ENCODE measurements around the gene C1orf115. TPM values are rescaled to one million over a fixed set of nuclear protein-coding genes. Genes with fewer than 3 reads are reported as not detected.
A peak's percentile ranks its signal among the peaks of the same experiment; 100 is the strongest.
"Not testable (repeated sequence)": the region's sequence is repeated elsewhere in the genome, so short reads cannot be mapped to it uniquely, and the experiment has no call there.

C1orf115 gene
- total and polyA plus RNA-seq, 5 experiments from 2014 or later: 0.44 to 0.99 (median 0.52) TPM; not detected in 1

GRCh38 chr1:220711056-220711809, 21.1 kb downstream of the C1orf115 start:
- peaks cover 0 to 22% (median 2%) of the 10 kb centered on the region in 9 donors for H3K9me3 Mint-ChIP-seq
- ATAC-seq: no peak
- H3K4me1 Mint-ChIP-seq: peaks cover 0 to 19% (median 0%) of the 10 kb centered on the region in 4 donors
- no peak for DNase-seq
- POLR2A ChIA-PET: no interaction called here
- peaks cover 0 to 2% (median 0%) of the 10 kb centered on the region in 3 donors for H3K36me3 Mint-ChIP-seq
- H3K4me3 Mint-ChIP-seq: no peak overlapping the region
- peaks cover 3 to 8% (median 5%) of the 10 kb centered on the region in 5 donors for H3K27me3 Mint-ChIP-seq
- no peak overlapping the region for H3K27ac Mint-ChIP-seq

- Mint-ChIP-seq H3K9me3 (peaks cover 0 to 26% (median 4%) of the 10 kb centered on the region in 9 donors), H3K27me3 (peaks cover 6 to 34% (median 13%) of the 10 kb centered on the region in 5 donors)
- H3K4me1 Mint-ChIP-seq, DNase-seq, ATAC-seq, POLR2A ChIA-PET, H3K36me3 Mint-ChIP-seq, H3K27ac Mint-ChIP-seq, H3K4me3 Mint-ChIP-seq: not testable (repeated sequence)
Measured at GRCh38 chr1:220715986-220716385, 25.8 kb downstream of the C1orf115 start.

GRCh38 chr1:220717800-220718640, 27.9 kb downstream of the C1orf115 start:
- Mint-ChIP-seq H3K9me3 (peaks cover 0 to 26% (median 4%) of the 10 kb centered on the region in 9 donors), H3K27me3 (peaks cover 6 to 34% (median 13%) of the 10 kb centered on the region in 5 donors), H3K4me3 (no peak overlapping the region), H3K27ac (no peak overlapping the region), H3K4me1 (no peaks in the 10 kb centered on the region), H3K36me3 (peaks cover 0 to 2% (median 2%) of the 10 kb centered on the region in 3 donors)
- POLR2A ChIA-PET: no interaction called here
- DNase-seq (no peak), ATAC-seq (no peak)

- not testable (repeated sequence) for H3K36me3 Mint-ChIP-seq
Measured at GRCh38 chr1:220721266-220721665, 31.1 kb downstream of the C1orf115 start.

GRCh38 chr1:220726634-220727033, 36.5 kb downstream of the C1orf115 start:
- DNase-seq (no peak), ATAC-seq (no peak)
- Mint-ChIP-seq H3K36me3 (no peaks in the 10 kb centered on the region), H3K27ac (no peak overlapping the region), H3K4me1 (no peaks in the 10 kb centered on the region), H3K9me3 (peaks cover 0 to 2% (median 0%) of the 10 kb centered on the region in 9 donors), H3K27me3 (peaks cover 0 to 6% (median 2%) of the 10 kb centered on the region in 5 donors), H3K4me3 (no peak overlapping the region)
- POLR2A ChIA-PET: no interaction called here

More at GRCh38 chr1:220721266-220721665, 31.1 kb downstream of the C1orf115 start:
- H3K27me3 Mint-ChIP-seq: peaks cover 6 to 34% (median 12%) of the 10 kb centered on the region in 5 donors
- H3K27ac Mint-ChIP-seq, POLR2A ChIA-PET, ATAC-seq, H3K9me3 Mint-ChIP-seq, H3K4me1 Mint-ChIP-seq, DNase-seq, H3K4me3 Mint-ChIP-seq: not testable (repeated sequence)

- POLR2A ChIA-PET: interaction anchor here (0.6 kb wide), 1 partner anchor 39 kb away, joined by 3 read pairs; no protein-coding TSS in a partner anchor
- H3K27ac Mint-ChIP-seq: no peak overlapping the region
- peaks cover 0 to 6% (median 2%) of the 10 kb centered on the region in 5 donors for H3K27me3 Mint-ChIP-seq
- H3K4me1 Mint-ChIP-seq: peaks cover 0 to 5% (median 1%) of the 10 kb centered on the region in 4 donors
- DNase-seq (no peak), ATAC-seq (no peak)
- no peaks in the 10 kb centered on the region for H3K36me3 Mint-ChIP-seq
- H3K4me3 Mint-ChIP-seq: no peak overlapping the region
- peaks cover 0 to 2% (median 0%) of the 10 kb centered on the region in 9 donors for H3K9me3 Mint-ChIP-seq
Measured at GRCh38 chr1:220727519-220727918, 37.4 kb downstream of the C1orf115 start.

GRCh38 chr1:220730486-220730885, 40.3 kb downstream of the C1orf115 start:
- no peaks in the 10 kb centered on the region for H3K36me3 Mint-ChIP-seq
- H3K4me3 Mint-ChIP-seq: no peak overlapping the region
- ATAC-seq: no peak
- no peak for DNase-seq
- H3K27me3 Mint-ChIP-seq: peaks cover 0 to 6% (median 2%) of the 10 kb centered on the region in 5 donors
- H3K9me3 Mint-ChIP-seq: peaks cover 0 to 2% (median 0%) of the 10 kb centered on the region in 9 donors
- peaks cover 5 to 18% (median 9%) of the 10 kb centered on the region in 4 donors for H3K4me1 Mint-ChIP-seq
- POLR2A ChIA-PET: interaction anchor here (0.7 kb wide), 1 partner anchor 545 kb away, joined by 4 read pairs; no protein-coding TSS in a partner anchor
- peak overlapping the region in 1 of 10 donors; percentile 32 for H3K27ac Mint-ChIP-seq

- peak overlapping the region in 2 of 10 donors; percentile 42 to 63 for H3K27ac Mint-ChIP-seq
- POLR2A ChIA-PET: no interaction called here
- H3K9me3 Mint-ChIP-seq: peaks cover 0 to 2% (median 0%) of the 10 kb centered on the region in 9 donors
- peak overlapping the region in 2 of 10 donors; percentile 3 to 4 for H3K4me3 Mint-ChIP-seq
- H3K4me1 Mint-ChIP-seq: peaks cover 5 to 18% (median 9%) of the 10 kb centered on the region in 4 donors
- ATAC-seq (no peak), DNase-seq (no peak)
- H3K36me3 Mint-ChIP-seq: no peaks in the 10 kb centered on the region
- H3K27me3 Mint-ChIP-seq: peaks cover 0 to 5% (median 0%) of the 10 kb centered on the region in 5 donors
Measured at GRCh38 chr1:220732137-220732536, 42.0 kb downstream of the C1orf115 start.

GRCh38 chr1:220732621-220733020, 42.5 kb downstream of the C1orf115 start:
- peaks cover 0 to 3% (median 0%) of the 10 kb centered on the region in 5 donors for H3K27me3 Mint-ChIP-seq
- H3K27ac Mint-ChIP-seq: peak overlapping the region in 2 of 10 donors; percentile 11 to 63
- peaks cover 5 to 18% (median 9%) of the 10 kb centered on the region in 4 donors for H3K4me1 Mint-ChIP-seq
- POLR2A ChIA-PET: no interaction called here
- DNase-seq (peak in 1 of 10 donors; percentile 4), ATAC-seq (no peak)
- peaks cover 0 to 2% (median 0%) of the 10 kb centered on the region in 9 donors for H3K9me3 Mint-ChIP-seq
- peak overlapping the region in 2 of 10 donors; percentile 55 to 62 for H3K4me3 Mint-ChIP-seq
- H3K36me3 Mint-ChIP-seq: no peaks in the 10 kb centered on the region

GRCh38 chr1:220733086-220733601, 43.0 kb downstream of the C1orf115 start:
- Mint-ChIP-seq H3K4me3 (peak overlapping the region; percentile 41 to 71 (median 62)), H3K27ac (peak overlapping the region in 5 of 10 donors; percentile 10 to 60 (median 21))

GRCh38 chr1:220734571-220735326, 44.6 kb downstream of the C1orf115 start:
- H3K4me3 Mint-ChIP-seq: no peak overlapping the region
- POLR2A ChIA-PET: no interaction called here
- DNase-seq (no peak), ATAC-seq (no peak)
- peaks cover 0 to 2% (median 0%) of the 10 kb centered on the region in 9 donors for H3K9me3 Mint-ChIP-seq
- H3K27ac Mint-ChIP-seq: no peak overlapping the region
- H3K27me3 Mint-ChIP-seq: peaks cover 0 to 4% (median under 1%) of the 10 kb centered on the region in 5 donors
- no peaks in the 10 kb centered on the region for H3K36me3 Mint-ChIP-seq
- H3K4me1 Mint-ChIP-seq: peaks cover 5 to 18% (median 9%) of the 10 kb centered on the region in 4 donors

More at GRCh38 chr1:220733086-220733601, 43.0 kb downstream of the C1orf115 start:
- peaks cover 5 to 18% (median 9%) of the 10 kb centered on the region in 4 donors for H3K4me1 Mint-ChIP-seq
- peaks cover 0 to 3% (median 0%) of the 10 kb centered on the region in 5 donors for H3K27me3 Mint-ChIP-seq
- POLR2A ChIA-PET: no interaction called here
- peaks cover 0 to 2% (median 0%) of the 10 kb centered on the region in 9 donors for H3K9me3 Mint-ChIP-seq
- peak; percentile 90 to 95 for ATAC-seq
- peak; percentile 57 to 85 (median 69) for DNase-seq
- no peaks in the 10 kb centered on the region for H3K36me3 Mint-ChIP-seq

All from naive thymus-derived CD8-positive, alpha-beta T cell (primary cell).